Immature natural killer cell (primary cell): ENCODE data around the gene PTPRG. TPM values are rescaled to one million over a fixed set of nuclear protein-coding genes. Genes with fewer than 3 reads are reported as not detected.
A peak's percentile ranks its signal among the peaks of the same experiment; 100 is the strongest.

Experiments used
- DNase-seq, 3 donors: peaks; one replicate each; pipeline ENCODE4 v3.0.0; 2022; ENCODE audit warnings: mixed read lengths in 1 of 3
- H3K27ac Mint-ChIP-seq, 6 donors: one replicate each; pipeline ENCODE4 v1.8.0; 2020; ENCODE audit warnings: mixed read lengths in 6 of 6, mild to moderate bottlenecking in 5 of 6, inconsistent platforms in 4 of 6, moderate library complexity in 3 of 6
- H3K27me3 Mint-ChIP-seq, 3 donors: one replicate each; pipeline ENCODE4 v1.8.0; 2020 to 2021; ENCODE audit warnings: low read depth in 3 of 3, mild to moderate bottlenecking in 3 of 3, mixed read lengths in 3 of 3, moderate library complexity in 3 of 3, inconsistent platforms in 1 of 3
- H3K36me3 Mint-ChIP-seq, 3 donors: one replicate each; pipeline ENCODE4 v1.8.0; 2020; ENCODE audit warnings: mixed read lengths in 3 of 3, inconsistent platforms in 2 of 3, mild to moderate bottlenecking in 2 of 3
- H3K4me1 Mint-ChIP-seq, 2 donors: one replicate each; pipeline ENCODE4 v1.8.0; 2020; ENCODE audit warnings: inconsistent platforms in 2 of 2, mild to moderate bottlenecking in 2 of 2, mixed read lengths in 2 of 2, moderate library complexity in 1 of 2
- H3K4me3 Mint-ChIP-seq, 5 donors: one replicate each; pipeline ENCODE4 v1.8.0; 2020; ENCODE audit warnings: mild to moderate bottlenecking in 5 of 5, mixed read lengths in 5 of 5, inconsistent platforms in 3 of 5, moderate library complexity in 3 of 5
- H3K9me3 Mint-ChIP-seq, 6 donors: one replicate each; pipeline ENCODE4 v1.8.0; 2020; ENCODE audit warnings: mild to moderate bottlenecking in 6 of 6, mixed read lengths in 6 of 6, inconsistent platforms in 4 of 6, moderate library complexity in 3 of 6
- polyA plus RNA-seq, 3 donors: library from polyadenylated mRNA; unstranded; fragments of 300-500 nt; fragmentation: Illumina TruSeq; gene quantifications; one replicate each; pipeline ENCODE4 v1.2.3, GENCODE V29; 2021

PTPRG gene
- polyA plus RNA-seq, 3 donors from 2014 or later = 0.13 TPM; not detected in 2

DNA sequence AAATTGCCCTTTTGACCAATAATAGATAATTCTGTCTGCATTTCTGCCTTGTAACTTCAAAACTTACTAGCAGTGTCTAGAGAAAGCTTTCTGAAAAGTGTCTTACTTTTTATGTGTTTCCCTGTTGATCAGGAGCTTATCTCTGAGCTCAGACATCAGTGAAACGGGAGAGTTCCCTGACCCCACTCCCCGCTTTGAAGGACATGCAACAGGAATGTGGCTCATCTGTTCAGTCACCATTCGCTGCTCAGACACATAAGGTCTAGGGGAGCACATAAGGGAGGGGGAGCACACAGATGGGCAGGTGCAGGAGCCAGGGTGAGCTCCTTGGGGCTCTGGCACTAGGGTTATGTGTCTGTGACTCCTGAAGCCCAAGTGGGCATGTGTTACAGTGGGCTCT, 607.0 kb downstream of the PTPRG start:
- no peak overlapping the region for H3K4me3 Mint-ChIP-seq
- DNase-seq = no peak
- H3K4me1 Mint-ChIP-seq = peaks cover 6 to 8% of the 10 kb centered on the region in 2 donors
- H3K9me3 Mint-ChIP-seq = peaks cover 0 to 2% (median 0%) of the 10 kb centered on the region in 6 donors
- no peaks in the 10 kb centered on the region for H3K36me3 Mint-ChIP-seq
- H3K27me3 Mint-ChIP-seq = peaks cover 0 to 1% (median 0%) of the 10 kb centered on the region in 3 donors
- peak overlapping the region in 1 of 6 donors; percentile 28 for H3K27ac Mint-ChIP-seq

GRCh38 chr3:62169906-62170660, 608.7 kb downstream of the PTPRG start:
- Mint-ChIP-seq H3K4me1 (peaks cover 6 to 8% of the 10 kb centered on the region in 2 donors), H3K27me3 (peaks cover 0 to 1% (median 0%) of the 10 kb centered on the region in 3 donors), H3K36me3 (no peaks in the 10 kb centered on the region), H3K4me3 (peak overlapping the region in 3 of 5 donors; percentile 2 to 46 (median 28)), H3K9me3 (peaks cover 0 to 2% (median 0%) of the 10 kb centered on the region in 6 donors), H3K27ac (peak overlapping the region in 1 of 6 donors; percentile 35)
- no peak for DNase-seq

DNA sequence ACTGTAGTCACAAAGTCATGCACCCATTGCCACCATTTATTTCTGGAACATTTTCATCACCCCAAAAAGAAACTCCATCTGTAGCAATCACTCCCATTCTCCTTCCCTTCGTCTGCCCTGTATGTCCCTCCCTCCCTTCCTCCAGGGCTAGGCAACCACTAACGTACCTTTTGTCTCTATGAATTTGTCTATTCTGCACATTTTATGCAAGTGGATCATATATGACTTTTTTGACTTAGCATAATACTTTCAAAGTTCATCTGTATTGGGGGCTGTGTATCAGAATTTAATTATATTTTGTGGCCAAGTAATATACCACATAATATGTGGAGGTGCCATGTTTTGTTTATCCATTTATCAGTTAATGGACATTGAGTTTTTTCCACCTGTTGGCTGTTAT, 610.4 kb downstream of the PTPRG start:
- Mint-ChIP-seq H3K4me3 (no peak overlapping the region), H3K27me3 (peaks cover 0 to 1% (median 0%) of the 10 kb centered on the region in 3 donors), H3K9me3 (peaks cover 0 to 2% (median 0%) of the 10 kb centered on the region in 6 donors)

DNA sequence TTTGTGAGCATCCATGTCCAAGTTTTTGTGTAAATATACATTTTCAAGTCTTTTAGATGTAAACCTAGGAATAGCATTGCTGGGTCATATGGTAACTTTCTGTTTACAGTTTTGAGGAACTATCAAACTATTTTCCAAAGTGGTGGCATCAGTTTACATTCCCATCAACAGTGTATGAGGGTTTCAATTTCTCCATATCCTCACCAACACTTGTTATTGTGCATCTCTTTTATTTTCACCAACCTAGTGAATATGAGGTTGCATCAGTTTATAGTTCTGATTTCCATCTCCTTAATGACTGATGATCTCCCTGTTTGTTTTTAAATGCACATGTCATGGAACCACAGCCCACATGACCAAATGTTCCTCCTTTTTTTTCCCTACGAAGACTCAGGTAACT, 610.8 kb downstream of the PTPRG start:
- no peak overlapping the region for H3K27ac Mint-ChIP-seq

More for the DNA sequence above, 610.4 kb downstream of the PTPRG start:
- H3K4me1 Mint-ChIP-seq = peaks cover 8 to 12% of the 10 kb centered on the region in 2 donors
- no peaks in the 10 kb centered on the region for H3K36me3 Mint-ChIP-seq
- H3K27ac Mint-ChIP-seq = no peak overlapping the region
- no peak for DNase-seq

DNA sequence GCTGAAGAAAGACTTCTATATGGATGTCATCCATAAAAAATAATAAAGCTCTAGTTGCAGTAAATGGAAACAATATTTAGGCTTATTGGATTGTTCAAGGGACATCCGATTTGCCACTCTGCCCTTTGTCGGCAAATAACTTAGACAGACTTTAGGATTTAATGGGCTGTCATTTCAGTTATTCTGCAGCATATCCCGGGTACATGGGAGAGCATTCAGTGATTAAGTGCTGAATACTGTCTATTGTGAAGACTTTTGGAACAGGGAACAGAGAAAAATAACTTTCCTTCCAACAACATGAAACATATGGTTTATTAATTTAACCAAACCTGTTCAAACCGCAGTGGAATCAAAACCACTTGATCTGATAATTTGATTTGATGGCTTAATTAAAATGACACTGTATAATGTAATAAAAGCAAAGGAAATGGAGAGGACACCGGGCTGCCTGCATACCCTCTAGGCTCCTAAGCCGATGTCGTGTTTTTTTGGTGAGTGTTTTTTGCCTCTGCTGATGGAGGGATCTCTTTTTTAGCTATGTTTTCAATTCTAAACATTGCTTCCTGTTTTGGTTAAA, 612.7 kb downstream of the PTPRG start:
- DNase-seq = no peak
- no peak overlapping the region for H3K4me3 Mint-ChIP-seq
- peaks cover 0 to 1% (median 0%) of the 10 kb centered on the region in 3 donors for H3K27me3 Mint-ChIP-seq
- no peak overlapping the region for H3K27ac Mint-ChIP-seq
- peaks cover 8 to 17% of the 10 kb centered on the region in 2 donors for H3K4me1 Mint-ChIP-seq
- peaks cover 0 to 2% (median 0%) of the 10 kb centered on the region in 6 donors for H3K9me3 Mint-ChIP-seq
- H3K36me3 Mint-ChIP-seq = no peaks in the 10 kb centered on the region

More for the DNA sequence above, 610.8 kb downstream of the PTPRG start:
- Mint-ChIP-seq H3K36me3 (no peaks in the 10 kb centered on the region), H3K27me3 (peaks cover 0 to 1% (median 0%) of the 10 kb centered on the region in 3 donors), H3K4me3 (no peak overlapping the region), H3K4me1 (peaks cover 8 to 12% of the 10 kb centered on the region in 2 donors), H3K9me3 (peaks cover 0 to 2% (median 0%) of the 10 kb centered on the region in 6 donors)
- DNase-seq = no peak

DNA sequence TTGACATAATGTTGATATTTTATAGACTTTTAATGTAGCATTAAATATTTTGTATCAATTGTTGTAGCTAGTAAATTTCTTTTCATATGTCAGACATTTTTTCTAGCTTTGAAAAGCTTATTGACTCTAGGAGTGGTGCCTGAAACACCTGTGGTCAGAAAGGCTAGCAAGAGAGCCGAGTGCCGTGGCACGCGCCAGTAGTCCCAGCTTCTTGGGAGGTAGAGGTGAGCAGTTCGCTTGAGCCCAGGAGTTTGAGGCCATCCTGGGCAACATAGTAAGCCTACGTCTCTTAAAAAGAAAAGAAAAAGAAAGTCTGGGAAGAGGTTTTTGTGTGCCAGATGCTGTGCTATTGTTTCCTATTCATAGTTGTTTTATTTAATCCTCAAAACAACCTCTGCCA, 613.8 kb downstream of the PTPRG start:
- Mint-ChIP-seq H3K36me3 (no peaks in the 10 kb centered on the region), H3K27ac (no peak overlapping the region), H3K4me1 (peaks cover under 1 to 14% of the 10 kb centered on the region in 2 donors), H3K4me3 (no peak overlapping the region), H3K9me3 (peaks cover 0 to 2% (median 0%) of the 10 kb centered on the region in 6 donors), H3K27me3 (peaks cover 0 to 1% (median 0%) of the 10 kb centered on the region in 3 donors)
- DNase-seq = no peak

GRCh38 chr3:62178032-62178431, 616.7 kb downstream of the PTPRG start:
- no peak for DNase-seq
- no peak overlapping the region for H3K27ac Mint-ChIP-seq
- peaks cover 0 to 13% of the 10 kb centered on the region in 2 donors for H3K4me1 Mint-ChIP-seq
- H3K4me3 Mint-ChIP-seq = no peak overlapping the region
- H3K36me3 Mint-ChIP-seq = no peaks in the 10 kb centered on the region
- H3K27me3 Mint-ChIP-seq = peaks cover 0 to 2% (median 0%) of the 10 kb centered on the region in 3 donors
- peaks cover 0 to 2% (median 0%) of the 10 kb centered on the region in 6 donors for H3K9me3 Mint-ChIP-seq

DNA sequence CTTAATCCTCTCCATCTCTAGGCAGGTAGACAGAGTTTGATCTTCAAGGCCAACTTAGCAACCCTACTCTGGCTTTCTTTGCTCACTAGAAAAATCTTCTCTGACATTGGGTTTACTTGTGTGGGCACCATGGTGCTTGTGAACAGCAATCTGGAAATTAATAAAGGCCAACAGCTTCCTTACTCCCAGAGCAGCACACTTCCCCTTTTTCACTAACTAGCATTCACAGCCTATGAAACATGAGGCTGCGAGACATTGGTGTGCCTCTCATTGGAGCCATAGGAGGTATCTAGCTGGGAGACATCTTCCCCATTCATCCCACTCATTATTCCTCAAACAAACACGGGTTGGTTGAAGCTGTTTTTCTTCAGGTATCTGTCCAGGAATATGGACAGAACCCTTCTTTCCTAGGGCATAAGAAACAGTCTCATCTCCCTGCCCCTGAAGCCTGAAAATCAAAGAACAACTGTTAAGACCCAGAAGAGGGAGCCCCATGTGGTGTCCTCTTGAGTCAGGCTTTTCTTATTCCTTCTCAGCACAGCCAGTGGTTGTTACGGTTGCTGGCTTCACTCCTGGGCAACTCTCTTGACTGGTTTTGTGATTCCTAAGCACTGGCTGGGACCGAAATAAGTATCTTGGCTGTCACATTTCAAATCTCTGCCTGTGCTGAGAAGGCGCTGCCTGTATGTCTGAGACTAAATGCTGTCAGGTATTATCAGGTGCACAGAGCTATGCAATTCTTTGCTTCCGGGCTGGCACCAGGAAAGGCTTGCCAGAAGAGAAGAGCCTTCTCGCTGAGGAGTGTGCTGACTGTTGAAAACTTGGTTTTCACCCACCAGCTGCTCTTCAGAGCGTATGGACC, 617.6 kb downstream of the PTPRG start:
- Mint-ChIP-seq H3K4me1 (peaks cover 0 to 14% of the 10 kb centered on the region in 2 donors), H3K36me3 (no peaks in the 10 kb centered on the region), H3K4me3 (no peak overlapping the region), H3K9me3 (peaks cover 0 to 2% (median 0%) of the 10 kb centered on the region in 6 donors), H3K27ac (no peak overlapping the region), H3K27me3 (peaks cover 0 to 2% (median 0%) of the 10 kb centered on the region in 3 donors)
- no peak for DNase-seq

DNA sequence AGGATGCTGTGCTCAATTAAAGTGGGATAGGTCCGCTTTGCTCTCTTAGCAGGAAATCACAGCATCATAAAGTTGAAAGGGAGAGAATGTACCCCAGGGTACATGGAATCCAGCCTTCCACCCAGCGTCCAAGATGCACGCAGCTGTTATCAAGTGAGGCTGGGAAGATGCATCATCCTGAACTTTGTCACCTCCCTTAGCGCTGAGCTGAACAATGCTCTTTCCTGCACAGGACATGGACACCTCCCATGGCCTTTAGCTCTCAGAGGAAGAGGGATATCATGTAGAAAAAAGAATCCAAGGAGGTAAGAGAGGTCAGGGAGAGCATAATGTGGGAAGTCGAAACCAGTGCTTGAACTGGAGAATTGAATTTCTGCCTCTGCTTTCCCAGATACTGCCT, 619.1 kb downstream of the PTPRG start:
- H3K9me3 Mint-ChIP-seq = peaks cover 0 to 2% (median 0%) of the 10 kb centered on the region in 6 donors
- H3K4me3 Mint-ChIP-seq = no peak overlapping the region
- H3K27me3 Mint-ChIP-seq = peaks cover 0 to 2% (median 0%) of the 10 kb centered on the region in 3 donors
- no peaks in the 10 kb centered on the region for H3K36me3 Mint-ChIP-seq
- DNase-seq = no peak
- no peak overlapping the region for H3K27ac Mint-ChIP-seq
- H3K4me1 Mint-ChIP-seq = peaks cover 11 to 25% of the 10 kb centered on the region in 2 donors

- no peak overlapping the region for H3K4me3 Mint-ChIP-seq
- H3K27ac Mint-ChIP-seq = no peak overlapping the region
- H3K4me1 Mint-ChIP-seq = peaks cover 11 to 15% of the 10 kb centered on the region in 2 donors
- peaks cover 0 to 2% (median 0%) of the 10 kb centered on the region in 3 donors for H3K27me3 Mint-ChIP-seq
- DNase-seq = no peak
- no peaks in the 10 kb centered on the region for H3K36me3 Mint-ChIP-seq
- no peaks in the 10 kb centered on the region for H3K9me3 Mint-ChIP-seq
Observed at GRCh38 chr3:62183087-62183486, 621.7 kb downstream of the PTPRG start.

DNA sequence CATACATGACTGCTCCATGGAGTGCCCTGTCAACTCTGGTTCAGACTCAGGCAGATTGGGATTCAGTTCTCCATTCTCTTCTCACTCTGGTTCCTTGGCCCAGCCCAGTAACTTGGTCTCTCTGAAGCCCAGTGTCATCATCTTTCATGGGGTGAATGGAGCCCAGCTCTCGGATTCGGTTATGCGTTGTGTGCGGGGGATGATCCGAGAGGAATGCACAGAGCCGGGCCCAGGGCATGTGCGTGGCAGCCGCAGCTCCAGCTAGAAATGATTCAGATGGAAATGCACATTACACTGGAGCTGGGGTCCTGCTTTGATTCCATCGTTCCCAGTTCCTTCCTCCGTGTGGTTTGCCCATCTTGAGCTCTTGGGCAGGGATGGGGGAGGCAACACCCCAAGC, 622.6 kb downstream of the PTPRG start:
- Mint-ChIP-seq H3K4me1 (peaks cover 18 to 19% of the 10 kb centered on the region in 2 donors), H3K9me3 (no peaks in the 10 kb centered on the region)

DNA sequence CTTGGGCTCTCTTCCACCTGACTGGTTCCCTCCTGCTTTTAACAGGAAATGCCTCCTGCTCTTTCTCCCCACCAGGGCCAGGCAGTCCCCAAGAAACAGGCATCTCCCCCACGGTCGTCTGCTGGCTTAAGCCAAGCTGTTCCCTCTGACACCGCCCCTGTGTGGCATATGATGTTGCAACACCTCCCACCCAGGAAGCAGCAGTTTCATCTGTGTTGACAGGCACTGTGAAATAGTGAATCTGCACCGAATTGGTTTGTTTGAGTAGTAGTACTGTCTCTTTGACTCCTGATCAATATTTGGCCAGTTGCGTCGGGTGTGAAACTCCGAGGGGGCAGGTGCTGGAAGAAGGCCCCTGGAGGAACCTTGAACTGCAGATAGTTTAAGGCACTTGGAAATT, 623.2 kb downstream of the PTPRG start:
- peak overlapping the region; percentile 1 to 92 (median 10) for H3K27ac Mint-ChIP-seq
- peak overlapping the region in 2 of 5 donors; percentile 11 to 68 for H3K4me3 Mint-ChIP-seq
- no peak for DNase-seq

More for the DNA sequence above, 622.6 kb downstream of the PTPRG start:
- Mint-ChIP-seq H3K27me3 (peaks cover 0 to 2% (median 0%) of the 10 kb centered on the region in 3 donors), H3K4me3 (no peak overlapping the region), H3K36me3 (no peaks in the 10 kb centered on the region), H3K27ac (no peak overlapping the region)
- no peak for DNase-seq

GRCh38 chr3:62187022-62187431, 625.7 kb downstream of the PTPRG start:
- H3K27ac Mint-ChIP-seq = no peak overlapping the region
- no peaks in the 10 kb centered on the region for H3K9me3 Mint-ChIP-seq
- no peak for DNase-seq
- H3K4me3 Mint-ChIP-seq = no peak overlapping the region
- peaks cover 20% of the 10 kb centered on the region in 2 donors for H3K4me1 Mint-ChIP-seq
- H3K36me3 Mint-ChIP-seq = no peaks in the 10 kb centered on the region
- H3K27me3 Mint-ChIP-seq = peaks cover 0 to 4% (median 0%) of the 10 kb centered on the region in 3 donors

More for the DNA sequence above, 623.2 kb downstream of the PTPRG start:
- peaks cover 0 to 2% (median 1%) of the 10 kb centered on the region in 3 donors for H3K27me3 Mint-ChIP-seq
- H3K36me3 Mint-ChIP-seq = no peaks in the 10 kb centered on the region
- no peaks in the 10 kb centered on the region for H3K9me3 Mint-ChIP-seq
- H3K4me1 Mint-ChIP-seq = peaks cover 20% of the 10 kb centered on the region in 2 donors
